HG02943 (cell line): ENCODE data around the gene PIK3C3.

Experiments
- ATAC-seq: cut with Tn5 transposase; IDR thresholded peaks from one replicate; pipeline ENCODE4 v1.9.1; 2021; ENCODE audit warnings: mild to moderate bottlenecking, low read depth, moderate library complexity; ENCODE audit not compliant: unreplicated experiment

Gene PIK3C3

DNA sequence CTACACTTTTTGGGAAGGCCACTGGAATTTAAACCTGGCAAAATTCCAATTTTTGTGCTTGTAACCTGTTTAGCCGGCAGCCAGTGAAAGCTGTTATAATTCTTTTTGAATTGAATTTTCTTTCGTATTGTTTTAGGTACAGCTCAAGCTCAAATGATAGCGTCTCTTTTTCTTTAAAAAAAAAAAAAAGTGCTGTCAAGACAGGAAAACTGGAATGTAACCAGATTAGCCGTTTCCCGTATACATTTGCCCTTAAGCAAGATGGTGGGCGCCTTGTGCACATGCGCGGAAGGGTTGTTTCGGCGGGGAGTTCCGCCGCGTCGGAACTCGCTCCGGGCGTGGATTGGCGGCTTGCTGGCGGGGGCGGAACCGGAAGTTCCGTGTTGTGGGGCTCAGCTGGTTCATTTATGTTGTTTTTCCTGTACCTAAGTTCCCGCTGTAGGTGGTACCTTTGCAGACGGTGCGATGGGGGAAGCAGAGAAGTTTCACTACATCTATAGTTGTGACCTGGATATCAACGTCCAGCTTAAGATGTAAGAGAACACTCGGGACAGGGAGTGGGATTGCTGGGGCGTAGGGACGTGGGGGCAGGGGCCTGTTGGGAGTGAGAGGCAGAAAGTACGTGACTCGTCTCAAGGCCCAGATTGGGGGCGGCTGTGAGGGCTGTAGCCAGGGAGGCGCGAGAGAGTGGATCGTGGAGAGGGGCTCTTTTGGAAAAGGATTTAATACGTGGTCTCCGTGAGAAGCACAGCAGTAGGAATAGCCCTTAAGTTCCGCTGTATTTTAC, at the start of gene PIK3C3:
Gene PIK3C3, plus strand, starts transcription at position 408 of the 787 bp plus-strand sequence. Its CDS starts 58 bp downstream, at position 466.
- peak; percentile 96 for ATAC-seq

DNA sequence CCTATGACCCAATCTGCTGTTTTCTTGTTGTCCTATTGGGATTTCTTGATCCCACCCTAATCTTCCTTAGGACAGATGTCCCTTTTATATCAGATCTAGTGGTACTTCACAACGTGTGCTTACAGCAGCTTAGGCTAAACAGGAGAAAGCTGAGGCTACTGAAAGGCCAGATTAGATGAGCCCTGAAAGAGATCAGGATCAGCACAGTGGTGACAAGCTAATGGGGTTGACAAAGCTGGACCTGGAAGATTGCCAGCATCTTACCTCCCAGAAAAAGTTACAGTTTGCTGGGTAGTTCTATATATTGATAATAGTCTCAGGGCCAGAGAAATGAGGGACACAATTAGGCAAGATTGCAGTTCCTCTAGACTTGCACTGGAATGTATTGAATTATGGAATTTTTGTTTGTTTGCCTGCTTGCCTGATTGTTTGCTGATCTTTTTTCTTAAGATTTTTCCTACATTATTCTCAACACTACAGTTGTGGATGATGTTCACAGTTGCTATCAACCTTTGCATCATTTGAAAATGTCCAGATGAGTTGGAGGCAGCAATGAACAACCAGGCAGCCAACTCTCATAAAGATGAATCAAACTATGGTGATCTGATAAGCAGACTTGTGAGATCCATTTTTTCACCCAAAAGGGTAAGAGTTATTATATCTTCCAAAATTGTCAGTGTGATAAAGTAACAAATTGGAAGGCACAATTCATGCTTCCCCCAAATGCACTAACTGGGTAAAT, 49.1 kb upstream of the PIK3C3 start:
- ATAC-seq = no peak

DNA sequence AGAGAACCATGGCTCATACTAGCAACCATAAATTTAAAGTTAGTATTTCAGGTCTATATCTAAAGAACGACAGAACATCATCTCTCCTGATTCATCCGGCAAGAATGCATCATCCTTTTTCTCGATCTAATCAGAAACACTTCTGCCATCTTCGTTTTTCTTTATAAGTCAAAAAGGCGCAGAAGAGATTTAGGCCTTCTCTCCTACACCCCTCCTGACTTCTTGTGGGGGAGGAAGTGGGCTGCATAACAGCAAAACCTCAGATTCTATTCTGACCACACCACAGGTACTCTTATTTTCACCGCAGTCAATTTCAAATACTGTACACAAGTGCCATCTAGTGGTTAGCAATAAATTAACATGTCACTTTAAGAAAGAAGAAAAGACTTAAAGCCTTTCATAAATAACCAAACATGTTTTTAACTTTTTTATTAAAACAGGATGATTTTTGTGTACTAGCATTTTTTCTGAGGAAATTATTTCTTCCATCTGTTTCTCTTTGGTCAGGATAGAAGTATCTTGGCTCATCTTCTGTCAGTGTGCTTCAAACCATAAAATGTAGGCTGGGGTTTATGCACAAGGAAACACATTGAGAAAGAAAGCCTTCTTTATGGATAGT, 48.4 kb upstream of the PIK3C3 start:
- peak; percentile 91 for ATAC-seq

DNA sequence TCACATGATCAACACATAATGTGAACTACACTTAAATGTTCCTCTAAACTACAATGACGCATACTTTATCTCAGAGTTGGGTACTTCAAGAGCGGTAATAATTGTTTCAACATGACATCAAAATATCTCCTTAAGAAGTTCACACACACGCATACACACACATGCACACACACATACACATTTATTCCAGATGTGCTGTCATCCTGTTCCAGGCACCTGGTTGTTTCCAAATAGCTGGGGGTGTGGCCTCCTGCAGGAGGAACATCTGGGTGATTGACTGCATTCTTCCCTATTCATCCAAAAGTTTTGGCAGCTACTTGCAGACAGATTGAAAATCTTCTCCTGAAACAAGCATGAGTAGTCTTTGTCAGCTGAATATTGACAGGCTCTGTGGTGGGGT, 37.9 kb upstream of the PIK3C3 start:
- no peak for ATAC-seq

DNA sequence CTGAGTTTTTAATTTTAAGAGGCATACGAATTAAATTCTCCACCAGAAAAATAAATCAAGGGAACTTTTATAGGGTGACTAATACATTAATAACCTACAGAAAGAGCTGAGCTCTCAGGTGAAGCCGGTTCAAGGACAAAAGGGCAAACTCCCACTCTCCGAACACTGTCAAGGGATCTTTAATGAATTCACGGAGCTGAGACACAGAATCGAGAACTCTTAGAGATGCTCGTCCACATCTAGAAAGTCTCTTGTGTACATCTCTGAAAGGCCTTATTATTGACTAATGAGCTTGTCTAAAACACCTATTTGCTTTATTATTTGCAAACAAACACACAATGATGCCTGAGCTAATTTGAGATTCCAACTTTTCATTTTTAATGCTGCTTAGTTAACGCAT, 33.3 kb upstream of the PIK3C3 start:
- no peak for ATAC-seq

DNA sequence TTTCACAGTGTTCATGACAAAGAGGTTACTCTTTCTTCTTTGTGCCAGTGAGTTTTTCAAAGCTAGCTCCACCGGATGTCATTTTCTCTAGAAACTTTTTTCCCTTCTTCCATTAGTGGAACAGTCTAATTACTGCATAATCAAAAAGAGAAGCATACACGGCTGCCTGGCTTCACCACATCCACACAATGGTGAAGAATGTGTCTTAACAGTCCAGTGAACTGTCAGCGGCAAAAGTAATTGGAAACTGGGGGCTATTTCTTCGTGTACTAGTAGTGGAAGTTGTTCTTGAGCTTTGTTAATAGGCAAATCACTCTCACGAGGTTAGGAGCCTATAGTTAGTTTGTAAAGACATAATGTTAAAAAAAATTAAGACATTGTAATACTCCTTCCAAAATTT, 32.9 kb upstream of the PIK3C3 start:
- ATAC-seq = no peak

DNA sequence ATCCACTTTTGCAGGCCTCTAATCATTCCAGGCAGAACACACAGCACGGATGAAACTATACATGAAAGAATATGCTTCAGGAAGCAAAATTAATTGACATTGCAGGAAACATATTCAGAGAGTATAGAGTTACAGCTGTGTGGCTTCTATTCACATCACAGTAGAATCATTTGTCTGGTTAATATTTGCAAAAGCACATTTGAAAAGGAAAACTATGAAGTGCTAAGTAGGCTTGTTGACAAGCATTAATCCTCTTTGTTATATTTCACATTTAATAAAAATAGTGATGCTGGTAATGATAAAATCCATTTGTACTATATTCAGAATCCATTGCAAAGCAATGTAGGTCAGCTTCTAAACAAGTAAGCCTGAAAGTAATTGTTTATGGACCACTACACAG, 32.2 kb upstream of the PIK3C3 start:
- ATAC-seq = no peak

DNA sequence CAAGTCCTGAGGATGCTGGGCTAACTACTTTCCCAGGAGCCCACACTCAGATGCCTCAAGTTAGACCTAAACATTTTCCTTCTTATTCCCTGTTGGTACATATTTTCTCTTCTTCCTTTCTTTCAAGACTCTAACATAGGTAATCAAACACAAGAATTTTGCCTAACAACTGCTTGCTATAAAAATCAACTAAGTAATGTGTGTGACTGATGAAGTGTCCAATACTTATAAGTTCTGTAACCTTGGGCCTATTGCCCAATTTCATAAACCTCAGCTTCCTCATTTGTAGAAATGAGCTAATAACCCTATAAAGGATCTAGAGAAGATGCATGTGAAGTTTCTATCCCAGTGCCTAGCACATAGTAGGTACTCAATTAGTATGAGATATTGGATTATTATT, 31.6 kb upstream of the PIK3C3 start:
- no peak for ATAC-seq

DNA sequence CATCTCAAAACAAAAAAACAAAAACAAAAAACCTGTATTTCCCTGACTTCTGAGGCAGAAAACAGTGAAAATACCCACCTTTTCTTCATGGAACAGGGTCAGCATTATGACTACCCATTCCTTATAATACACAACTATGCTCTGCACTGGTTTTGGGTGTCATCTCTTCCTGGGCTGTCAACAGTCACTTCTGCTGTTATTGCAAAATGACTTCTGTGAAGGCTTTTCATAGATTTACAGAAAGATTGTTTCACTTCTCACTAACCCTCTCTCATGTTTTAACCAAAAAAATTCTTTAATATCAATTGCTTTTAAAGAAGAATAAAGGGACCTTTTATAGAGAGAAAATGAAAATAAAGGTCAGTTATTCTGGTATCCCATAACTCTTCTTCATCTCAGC, 26.5 kb upstream of the PIK3C3 start:
- no peak for ATAC-seq

DNA sequence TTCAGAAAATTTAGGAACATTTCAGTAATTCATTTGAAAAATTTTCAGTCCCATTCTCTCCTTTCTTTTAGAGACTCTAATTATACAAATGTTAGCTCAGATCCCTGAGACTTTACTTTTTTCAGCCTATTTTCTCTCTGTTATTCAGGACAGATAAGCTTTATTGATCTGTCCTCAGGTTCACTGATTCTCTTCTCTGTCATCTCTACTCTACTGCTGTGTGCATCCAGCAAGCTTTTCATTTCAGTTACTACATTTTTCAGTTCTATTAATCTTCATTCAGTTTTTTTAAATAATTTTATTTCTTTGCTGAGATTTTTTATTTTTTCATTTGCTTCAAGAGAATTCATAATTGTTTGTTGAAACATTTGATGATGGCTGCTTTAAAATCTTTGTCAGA, 22.1 kb upstream of the PIK3C3 start:
- no peak for ATAC-seq

DNA sequence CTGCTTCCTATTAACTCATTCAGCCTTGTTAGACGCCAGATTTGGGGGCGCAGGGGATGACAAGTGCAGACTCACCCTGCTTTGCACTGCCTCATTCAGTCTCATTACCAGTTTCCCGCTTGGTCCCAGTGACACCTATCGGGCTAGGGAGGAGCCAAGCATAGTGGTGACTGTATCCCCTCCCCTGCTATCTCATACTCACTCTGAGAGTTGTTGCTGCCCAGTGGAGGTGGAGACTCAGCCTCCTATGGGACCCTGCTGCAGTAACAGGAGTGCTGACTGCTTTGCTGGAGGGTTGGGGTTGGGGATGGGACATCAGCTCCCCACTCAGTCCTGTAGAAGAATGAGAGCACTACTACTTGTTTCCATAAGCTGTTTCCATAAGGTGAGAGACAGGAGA, 21.3 kb upstream of the PIK3C3 start:
- ATAC-seq = no peak

DNA sequence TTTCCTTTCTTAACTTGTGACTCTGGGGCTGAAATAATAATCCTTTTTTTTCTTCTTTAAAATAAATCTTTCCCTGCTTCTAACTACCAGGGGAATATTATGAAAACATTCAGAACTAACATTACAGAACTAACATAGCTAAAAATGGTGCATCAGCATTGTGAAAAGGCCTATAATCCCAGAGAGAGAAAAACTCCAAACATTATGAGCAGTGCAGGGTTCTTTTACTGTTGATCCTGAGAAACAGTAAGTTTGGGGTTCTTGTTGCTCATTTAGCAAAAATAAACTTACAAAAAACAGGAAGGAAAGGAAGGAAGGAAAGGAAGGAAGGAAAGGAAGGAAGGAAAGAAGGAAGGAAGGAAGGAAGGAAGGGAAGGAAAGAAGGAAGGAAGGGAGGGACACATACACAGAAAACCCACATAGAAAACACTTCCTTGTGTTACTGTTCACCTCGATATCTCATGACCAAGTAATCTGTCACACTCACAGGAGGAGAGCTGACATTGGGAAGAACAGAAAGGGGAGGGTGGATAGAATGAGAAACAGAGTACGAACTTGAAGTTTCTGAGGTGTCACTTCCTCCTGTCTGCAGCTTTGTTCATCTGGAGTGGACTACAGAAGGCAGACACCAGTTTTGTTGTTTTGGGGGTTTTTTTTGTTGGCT, 18.4 kb upstream of the PIK3C3 start:
- ATAC-seq = no peak

DNA sequence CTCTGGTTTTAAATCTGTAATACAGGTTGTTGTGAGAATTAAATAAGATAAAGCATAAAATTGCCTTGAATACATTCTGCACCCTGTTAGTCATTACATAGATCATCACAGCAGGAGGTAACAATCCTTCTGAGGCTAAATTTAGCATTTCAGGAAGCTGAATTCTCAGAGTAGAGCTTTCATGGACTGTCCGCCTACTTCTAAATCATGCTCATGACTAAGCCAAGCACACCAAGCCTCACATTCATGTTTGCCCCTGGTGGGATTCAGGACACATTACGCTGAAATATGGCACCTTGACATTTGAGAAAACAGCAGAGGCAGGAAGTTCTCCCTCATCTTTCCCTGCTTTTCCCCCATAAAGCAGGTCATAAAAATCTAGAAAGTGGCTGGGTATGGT, 16.6 kb upstream of the PIK3C3 start:
- no peak for ATAC-seq

DNA sequence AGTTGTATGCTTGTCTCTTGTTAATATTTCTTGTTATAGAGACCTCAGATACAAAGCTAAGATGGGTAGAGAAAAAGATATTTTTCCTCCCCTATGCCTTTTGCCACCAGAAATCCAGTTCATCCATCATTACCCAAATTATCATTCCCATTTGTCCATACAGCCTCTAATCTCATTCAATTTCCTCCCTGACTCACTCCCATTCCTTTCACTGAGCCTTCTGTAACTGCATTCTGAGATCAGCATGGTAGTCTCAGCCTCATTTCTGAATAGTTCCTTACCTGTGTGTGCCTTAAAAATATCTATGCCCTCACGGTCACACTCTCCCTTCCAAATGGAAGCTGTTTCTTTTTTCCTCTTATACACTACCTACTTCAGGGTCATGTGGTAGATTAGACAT, 15.7 kb upstream of the PIK3C3 start:
- no peak for ATAC-seq

DNA sequence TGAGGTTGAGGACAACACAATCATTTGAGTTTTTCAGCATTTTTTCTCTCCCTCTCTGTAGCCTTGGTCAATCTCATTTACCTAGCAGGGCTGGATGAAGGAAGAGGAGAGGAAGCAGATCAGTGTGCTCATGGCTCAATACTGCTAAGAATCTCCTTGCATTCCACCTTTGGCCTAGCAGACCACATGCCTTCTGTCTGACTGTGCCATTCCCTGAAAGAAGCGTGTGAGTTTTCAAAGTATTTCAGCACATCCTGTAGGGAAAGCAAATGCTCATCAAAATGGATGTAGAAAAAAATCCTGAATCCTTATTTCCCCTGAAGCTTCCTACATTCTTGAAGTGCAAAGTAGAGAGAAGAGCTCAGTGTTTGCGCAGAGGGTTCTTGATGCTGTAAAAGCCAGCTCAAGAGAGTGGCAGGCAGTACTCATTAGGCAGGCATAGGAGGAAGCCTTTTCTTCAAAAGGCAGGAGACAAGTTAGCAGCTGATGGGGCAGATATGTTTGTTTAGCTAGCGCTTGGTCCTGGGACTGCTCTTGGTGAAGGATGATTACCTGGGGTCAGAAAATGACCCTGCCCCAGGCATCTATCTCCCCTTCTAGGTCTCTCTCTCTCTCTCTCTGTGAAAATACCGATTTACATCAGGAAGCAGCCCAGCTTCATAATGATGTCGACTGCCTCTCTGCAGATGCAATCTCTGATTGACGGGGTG, 14.4 kb upstream of the PIK3C3 start:
- ATAC-seq = no peak

DNA sequence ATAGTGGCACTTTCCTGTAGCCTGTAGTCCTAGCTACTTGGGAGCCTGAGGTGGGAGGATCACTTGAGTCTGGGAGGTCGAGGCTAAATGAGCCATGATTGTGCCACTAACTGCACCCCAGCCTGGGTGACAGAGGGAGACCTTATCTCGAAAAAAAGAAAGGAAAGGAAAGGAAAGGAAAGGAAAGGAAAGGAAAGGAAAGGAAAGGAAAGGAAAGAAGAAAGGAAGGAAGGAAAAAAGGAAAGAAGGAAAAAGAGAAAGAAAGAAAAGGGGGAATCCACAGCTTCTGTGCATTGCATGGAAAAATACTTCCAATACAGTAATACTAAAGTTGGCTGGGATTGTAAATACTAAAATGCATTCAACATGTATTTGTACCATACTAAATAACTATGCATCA, 12.8 kb upstream of the PIK3C3 start:
- ATAC-seq = no peak

DNA sequence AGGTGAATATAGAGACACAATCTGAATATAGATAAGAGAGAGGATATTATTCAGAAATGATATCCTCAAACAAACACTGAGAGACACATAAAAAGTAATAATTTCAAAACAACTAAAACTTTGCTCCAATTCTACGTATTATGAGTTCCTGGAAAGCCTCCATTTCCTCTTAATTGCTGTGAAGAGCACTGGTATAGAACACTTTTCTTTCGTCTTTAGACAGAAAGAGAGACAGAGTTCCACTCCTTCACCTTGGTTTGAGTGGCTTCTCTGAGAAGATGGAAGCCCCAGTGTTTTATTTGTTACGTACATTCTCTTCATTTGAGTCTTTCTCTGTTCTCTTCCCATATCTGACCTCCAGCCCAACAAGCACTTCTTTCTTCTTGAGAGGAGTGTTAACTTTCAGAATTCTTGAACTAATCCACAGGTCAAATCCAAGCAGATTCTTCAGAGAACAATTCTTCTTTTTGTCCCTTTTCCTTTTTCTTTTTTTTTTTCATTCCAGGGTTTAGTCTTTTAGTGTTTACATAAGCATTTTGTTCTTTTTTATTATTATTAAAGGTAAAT, 6.4 kb upstream of the PIK3C3 start:
- no peak for ATAC-seq

DNA sequence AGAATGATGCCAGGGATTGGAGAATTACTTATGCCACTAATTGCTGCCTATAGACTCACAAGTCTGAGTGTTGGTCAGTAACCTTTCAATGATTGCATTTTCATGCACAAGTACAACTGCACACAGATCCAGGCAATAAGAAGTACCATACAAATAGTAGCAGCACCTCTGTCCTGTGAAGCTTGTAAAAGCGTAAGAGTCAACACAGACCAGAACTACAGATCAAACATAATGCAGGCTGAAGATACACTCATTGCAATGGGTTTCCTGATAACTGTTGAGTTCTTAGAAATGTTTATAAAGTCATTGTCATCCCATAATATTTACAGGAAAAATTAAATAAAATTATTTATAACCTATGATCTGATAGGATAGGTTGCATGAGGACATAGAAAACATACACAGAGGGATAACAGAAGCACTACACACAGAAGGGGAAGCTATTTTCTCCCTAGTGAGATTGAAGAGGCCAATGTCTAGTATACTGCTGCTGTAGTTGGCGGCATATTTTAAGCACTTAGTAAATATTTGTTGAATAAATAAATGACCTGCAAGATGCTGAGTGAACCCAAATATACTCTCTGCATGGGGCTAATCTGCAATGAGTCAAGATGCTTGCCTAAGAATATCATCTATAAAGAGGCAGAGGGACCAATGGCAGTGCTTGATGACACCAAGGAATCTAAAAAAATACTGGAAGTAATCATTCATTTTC, 5.7 kb upstream of the PIK3C3 start:
- ATAC-seq = no peak

DNA sequence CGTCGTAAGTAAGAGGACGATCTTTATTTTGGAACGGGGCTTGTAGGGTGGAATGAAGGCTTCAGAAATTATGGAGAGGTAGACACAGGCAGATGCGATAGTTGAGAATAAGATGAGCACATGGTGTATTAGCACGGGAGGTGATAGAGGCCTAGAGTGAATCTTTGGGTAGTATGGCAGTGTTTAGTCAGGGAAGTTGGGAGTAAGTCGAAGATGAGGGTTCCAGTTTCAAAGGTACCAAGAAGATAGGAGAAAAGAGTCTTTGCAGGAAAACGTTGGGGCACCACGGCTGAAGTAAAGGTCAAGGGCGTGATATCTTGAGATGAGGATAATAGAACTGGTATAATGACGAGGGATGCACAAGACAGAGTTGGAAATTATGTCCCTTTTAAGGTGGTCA, 654 bp downstream of the PIK3C3 start:
- ATAC-seq = no peak

DNA sequence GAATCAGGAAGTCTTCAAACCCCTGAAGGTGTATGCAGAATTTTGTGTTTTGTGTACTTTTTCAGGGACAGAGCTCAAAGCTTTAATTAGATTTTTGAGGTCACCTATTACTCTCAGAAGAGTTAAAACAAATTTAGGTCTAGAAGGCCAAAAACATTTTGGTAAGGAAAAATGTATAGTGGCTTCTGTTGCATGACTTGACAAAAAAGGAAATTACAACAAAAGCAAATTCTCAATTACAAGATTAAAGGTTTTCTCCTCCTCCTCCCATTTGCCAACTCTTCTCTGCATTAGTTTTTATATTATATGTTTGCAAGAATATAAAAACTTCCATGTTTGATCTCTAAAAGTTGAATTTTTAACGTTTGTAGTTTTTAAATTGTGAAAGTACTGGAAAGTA, 4.0 kb downstream of the PIK3C3 start:
- ATAC-seq = no peak
